8988T (cell line): Measurements from ENCODE around the gene TBC1D3L.
"Not testable (repeated sequence)": the region's sequence is repeated elsewhere in the genome, so short reads cannot be mapped to it uniquely, and the experiment has no call there.

Experiments
- DNase-seq: peaks from one replicate; pipeline ENCODE4 v3.0.0; 2011

Gene TBC1D3L

DNA sequence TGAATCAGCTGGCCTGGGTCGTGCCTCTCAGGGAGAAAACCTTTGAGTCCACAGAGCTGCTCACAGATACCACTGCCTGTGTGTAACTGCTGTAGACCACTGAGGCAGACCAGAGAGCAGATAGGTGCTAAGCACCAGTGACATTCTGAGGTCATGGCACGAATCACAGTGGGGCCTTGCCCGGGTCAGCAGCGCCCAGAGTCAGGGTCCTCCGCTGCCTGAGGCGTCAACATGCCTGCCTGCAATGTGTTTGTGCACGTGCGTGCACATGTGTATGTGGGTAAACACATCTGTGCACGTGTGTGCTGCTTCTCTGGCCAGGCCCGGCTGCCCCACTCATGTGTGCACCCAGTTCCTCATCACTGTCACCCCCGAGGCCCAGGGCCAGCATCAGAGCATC, at the start of gene TBC1D3L:
TSS of gene TBC1D3L (minus strand) at position 101 of the 400 bp plus-strand sequence. CDS start 1,540 bp downstream, outside the sequence.
- DNase-seq, result not testable (repeated sequence)

- DNase-seq, result not testable (repeated sequence)
Measured at GRCh38 chr17:38003676-38004075, 14.8 kb upstream of the TBC1D3L start, which contains the start of gene TBC1D3D. Gene TBC1D3D, plus strand, starts transcription at chr17:38003976. Its CDS starts 1,585 bp downstream, at chr17:38005561.
